Upper lobe of left lung (tissue), 6 donors: Measurements from ENCODE around the gene SUSD3. TPM values are rescaled to one million over a fixed set of nuclear protein-coding genes. Genes with fewer than 3 reads are reported as not detected.

ENCODE experiments used
- ATAC-seq, 2 donors: fragments of 200-7000 bp; cut with Tn5 transposase; one replicate each; pipeline ENCODE4 v1.9.1; 2022; ENCODE audit warnings: mild to moderate bottlenecking in 2 of 2, moderate library complexity in 2 of 2; ENCODE audit not compliant: low FRiP score in 2 of 2
- DNase-seq, 2 donors: peaks; one replicate each; pipeline ENCODE4 v3.0.0-alpha.2; 2019 to 2020
- H3K27ac ChIP-seq, 4 donors: fragments of 200-600 bp; sonication (generic); one replicate each; pipeline ENCODE4 v1.5.1; 2016 to 2019
- H3K27me3 ChIP-seq, 4 donors: fragments of 200-600 bp; sonication (generic); one replicate each; pipeline ENCODE4 v1.5.1; 2017 to 2019
- H3K36me3 ChIP-seq, 4 donors: fragments of 200-600 bp; sonication (generic); one replicate each; pipeline ENCODE4 v1.5.1; 2016 to 2019
- H3K4me1 ChIP-seq, 4 donors: fragments of 200-600 bp; sonication (generic); one replicate each; pipeline ENCODE4 v1.5.1; 2018 to 2019
- H3K4me3 ChIP-seq, 4 donors: fragments of 200-600 bp; sonication (generic); one replicate each; pipeline ENCODE4 v1.5.1; 2017 to 2019; ENCODE audit warnings: mild to moderate bottlenecking in 2 of 4, moderate library complexity in 1 of 4
- H3K9me3 ChIP-seq, 4 donors: fragments of 200-600 bp; sonication (generic); one replicate each; pipeline ENCODE4 v1.5.1; 2018 to 2019
- EP300 ChIP-seq, 4 donors: sonication (generic); formaldehyde crosslinking; IDR thresholded peaks; one replicate each; pipeline ENCODE4 v1.5.1; 2017; ENCODE audit warnings: antibody characterized with exemption in 4 of 4, control low read depth in 2 of 4
- POLR2A ChIP-seq, 4 donors: fragments of 450-650 bp; IDR thresholded peaks; one replicate each; pipeline ENCODE4 v1.5.1; 2016 to 2017; ENCODE audit warnings: antibody characterized with exemption in 4 of 4, mild to moderate bottlenecking in 2 of 4
- POLR2AphosphoS5 ChIP-seq, 2 donors: sonication (generic); formaldehyde crosslinking; IDR thresholded peaks; one replicate each; pipeline ENCODE4 v1.5.1; 2017; ENCODE audit warnings: antibody characterized with exemption in 2 of 2
- WGBS, 2 donors: methylation state at CpG; one replicate each; pipeline ENCODE4 v1.1.5; 2017 to 2018; 5-methylcytosine and 5-hydroxymethylcytosine counted together
- total RNA-seq, 6 donors: library from RNA; depleted of rRNA in 4 of 6; stranded (reverse); fragments of >200 nt in 4 of 6; gene quantifications; one replicate each; pipeline versions ENCODE4 v1.1.0 to v1.2.1, GENCODE V29; 2016 to 2021
- TF ChIP-seq, protein P1 (sequence below), 6 experiments: fragments of 450-650 bp in 4 of 6; fragments of 200-600 bp in 2 of 6; sonication (generic) in 2 of 6; IDR thresholded peaks; one replicate each; pipeline ENCODE4 v1.5.1; 2016 to 2019; ENCODE audit warnings: antibody characterized with exemption in 6 of 6
- donor health status: DM: no; HTN: no; CAD: no; lungs with moderate emphysema.
- donor health status: DM: no; HTN: yes; CAD: no; lungs with severe emphysema.

The SUSD3 gene
- total RNA-seq, 6 donors from 2014 or later = 3.9 to 17.8 (median 5.2) TPM

DNA sequence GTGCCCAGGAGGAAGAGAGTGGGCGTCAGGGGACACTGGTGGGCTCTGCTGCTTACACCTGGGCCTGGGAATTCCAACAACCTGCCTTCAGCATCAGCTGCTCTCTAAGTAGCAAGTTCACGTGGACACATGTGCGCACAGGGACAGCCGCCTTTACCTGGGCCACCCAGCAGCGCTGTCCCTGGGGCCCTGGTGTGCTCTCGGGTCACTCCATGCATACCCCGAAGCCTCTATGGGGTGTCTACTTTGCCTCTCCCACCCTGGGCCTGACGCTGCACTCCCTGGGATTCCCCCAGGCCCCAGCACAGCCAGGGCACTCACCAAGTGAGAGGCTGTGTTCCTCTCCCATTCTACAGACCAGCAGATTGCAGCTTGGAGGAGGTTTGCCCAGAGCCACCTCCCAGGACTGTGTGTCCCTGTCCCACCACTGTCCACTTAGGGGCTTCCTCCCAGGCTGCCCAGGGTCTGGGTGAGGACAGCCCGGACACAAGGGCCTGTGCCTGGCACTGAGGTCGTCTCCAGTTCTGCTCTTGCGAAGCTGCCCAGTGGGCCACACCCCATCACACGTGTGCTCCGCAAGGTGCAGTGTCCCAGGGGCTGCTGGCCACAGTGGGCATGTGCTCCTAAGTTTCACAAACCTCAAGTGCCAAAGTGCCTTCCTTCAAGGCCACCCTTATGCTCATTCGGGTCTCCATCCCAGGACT is 69.7 kb downstream of the SUSD3 start:
- peaks cover 70 to 75% (median 71%) of the 10 kb centered on the region in 4 donors for H3K4me1 ChIP-seq
- no peak for DNase-seq

DNA sequence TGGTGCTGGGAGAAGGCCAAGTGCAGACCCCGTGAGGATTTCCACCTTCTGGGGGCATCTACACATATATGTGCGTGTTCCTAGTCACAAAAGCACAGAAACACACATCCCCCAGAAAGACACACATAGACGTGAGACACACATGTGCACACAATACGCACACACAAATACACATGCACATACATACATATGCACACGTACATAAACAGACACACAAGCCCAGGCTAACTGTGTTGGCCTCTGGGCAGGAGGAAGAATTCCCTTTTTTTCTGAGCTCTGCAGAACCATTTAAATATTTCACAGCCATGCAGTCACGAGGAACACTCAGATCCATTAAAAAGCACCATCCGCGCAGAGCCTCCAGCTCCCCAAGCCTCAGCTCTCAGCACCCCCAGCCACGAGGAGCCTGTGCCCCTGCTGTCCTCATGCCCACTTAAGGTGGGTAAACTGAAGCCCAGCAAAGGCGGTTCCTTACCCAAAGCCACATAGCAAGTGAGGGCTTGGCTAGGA is 70.3 kb downstream of the SUSD3 start:
- TF ChIP-seq EP300 (IDR thresholded peaks at IDR 0.05) (no peak), POLR2A (IDR thresholded peaks at IDR 0.05) (no peak), POLR2AphosphoS5 (IDR thresholded peaks at IDR 0.05) (no peak)
- TF ChIP-seq, protein P1, sequence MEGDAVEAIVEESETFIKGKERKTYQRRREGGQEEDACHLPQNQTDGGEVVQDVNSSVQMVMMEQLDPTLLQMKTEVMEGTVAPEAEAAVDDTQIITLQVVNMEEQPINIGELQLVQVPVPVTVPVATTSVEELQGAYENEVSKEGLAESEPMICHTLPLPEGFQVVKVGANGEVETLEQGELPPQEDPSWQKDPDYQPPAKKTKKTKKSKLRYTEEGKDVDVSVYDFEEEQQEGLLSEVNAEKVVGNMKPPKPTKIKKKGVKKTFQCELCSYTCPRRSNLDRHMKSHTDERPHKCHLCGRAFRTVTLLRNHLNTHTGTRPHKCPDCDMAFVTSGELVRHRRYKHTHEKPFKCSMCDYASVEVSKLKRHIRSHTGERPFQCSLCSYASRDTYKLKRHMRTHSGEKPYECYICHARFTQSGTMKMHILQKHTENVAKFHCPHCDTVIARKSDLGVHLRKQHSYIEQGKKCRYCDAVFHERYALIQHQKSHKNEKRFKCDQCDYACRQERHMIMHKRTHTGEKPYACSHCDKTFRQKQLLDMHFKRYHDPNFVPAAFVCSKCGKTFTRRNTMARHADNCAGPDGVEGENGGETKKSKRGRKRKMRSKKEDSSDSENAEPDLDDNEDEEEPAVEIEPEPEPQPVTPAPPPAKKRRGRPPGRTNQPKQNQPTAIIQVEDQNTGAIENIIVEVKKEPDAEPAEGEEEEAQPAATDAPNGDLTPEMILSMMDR (IDR thresholded peaks at IDR 0.05) = no peak
- no peak overlapping the region for H3K4me3 ChIP-seq
- peaks cover 3 to 25% (median 17%) of the 10 kb centered on the region in 4 donors for H3K36me3 ChIP-seq
- H3K9me3 ChIP-seq = no peaks in the 10 kb centered on the region
- H3K27me3 ChIP-seq = no peaks in the 10 kb centered on the region
- DNase-seq (no peak), ATAC-seq (no peak)
- H3K4me1 ChIP-seq = peaks cover 71 to 80% (median 74%) of the 10 kb centered on the region in 4 donors
- WGBS, 2 donors = 88 to 93% methylated on average over 9 of the region's 10 CpGs
- peak overlapping the region; percentile 25 to 99 (median 87) for H3K27ac ChIP-seq

More for the DNA sequence above, 69.7 kb downstream of the SUSD3 start:
- no peaks in the 10 kb centered on the region for H3K9me3 ChIP-seq
- 86 to 87% methylated on average over 9 to 14 of the region's 14 CpGs for WGBS, 2 donors
- H3K27me3 ChIP-seq = no peaks in the 10 kb centered on the region
- TF ChIP-seq EP300 (IDR thresholded peaks at IDR 0.05) = no peak
- no peak for TF ChIP-seq POLR2AphosphoS5 (IDR thresholded peaks at IDR 0.05)
- TF ChIP-seq, protein P1 (IDR thresholded peaks at IDR 0.05) = no peak
- TF ChIP-seq POLR2A (IDR thresholded peaks at IDR 0.05) = no peak
- peak overlapping the region; percentile 63 to 99 (median 87) for H3K27ac ChIP-seq
- no peak overlapping the region for H3K4me3 ChIP-seq
- no peak for ATAC-seq
- H3K36me3 ChIP-seq = peaks cover 5 to 31% (median 23%) of the 10 kb centered on the region in 4 donors

DNA sequence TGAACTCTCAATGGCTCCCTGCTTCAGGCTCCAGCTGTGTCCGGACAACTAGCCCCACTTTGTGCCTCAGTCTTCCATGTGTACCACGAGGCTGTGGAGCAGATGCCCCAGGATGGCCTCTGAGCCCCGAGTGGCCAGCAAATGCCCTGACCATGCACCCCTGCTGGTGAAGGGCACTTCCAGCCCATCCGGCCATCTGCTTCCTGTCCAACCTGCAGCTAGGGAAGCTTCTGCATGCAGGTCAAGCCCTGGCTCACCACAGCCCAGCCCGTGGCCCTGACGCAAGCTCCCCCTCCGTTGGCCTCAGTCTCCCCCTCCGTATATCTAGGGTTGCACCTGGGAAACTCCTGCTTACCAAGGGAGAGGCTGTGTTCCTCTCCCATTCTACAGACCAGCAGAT is 70.8 kb downstream of the SUSD3 start:
- H3K4me1 ChIP-seq = peaks cover 71 to 80% (median 74%) of the 10 kb centered on the region in 4 donors
- DNase-seq (no peak), ATAC-seq (no peak)
- H3K4me3 ChIP-seq = no peak overlapping the region
- peak overlapping the region; percentile 25 to 99 (median 98) for H3K27ac ChIP-seq
- H3K36me3 ChIP-seq = peaks cover under 1 to 20% (median 12%) of the 10 kb centered on the region in 4 donors
- 59 to 79% methylated on average over 4 to 8 of the region's 8 CpGs for WGBS, 2 donors
- TF ChIP-seq EP300 (IDR thresholded peaks at IDR 0.05) = no peak
- TF ChIP-seq, protein P1 (IDR thresholded peaks at IDR 0.05) = no peak
- TF ChIP-seq POLR2AphosphoS5 (IDR thresholded peaks at IDR 0.05) = peak; percentile 8 to 47
- H3K9me3 ChIP-seq = no peaks in the 10 kb centered on the region
- no peaks in the 10 kb centered on the region for H3K27me3 ChIP-seq

DNA sequence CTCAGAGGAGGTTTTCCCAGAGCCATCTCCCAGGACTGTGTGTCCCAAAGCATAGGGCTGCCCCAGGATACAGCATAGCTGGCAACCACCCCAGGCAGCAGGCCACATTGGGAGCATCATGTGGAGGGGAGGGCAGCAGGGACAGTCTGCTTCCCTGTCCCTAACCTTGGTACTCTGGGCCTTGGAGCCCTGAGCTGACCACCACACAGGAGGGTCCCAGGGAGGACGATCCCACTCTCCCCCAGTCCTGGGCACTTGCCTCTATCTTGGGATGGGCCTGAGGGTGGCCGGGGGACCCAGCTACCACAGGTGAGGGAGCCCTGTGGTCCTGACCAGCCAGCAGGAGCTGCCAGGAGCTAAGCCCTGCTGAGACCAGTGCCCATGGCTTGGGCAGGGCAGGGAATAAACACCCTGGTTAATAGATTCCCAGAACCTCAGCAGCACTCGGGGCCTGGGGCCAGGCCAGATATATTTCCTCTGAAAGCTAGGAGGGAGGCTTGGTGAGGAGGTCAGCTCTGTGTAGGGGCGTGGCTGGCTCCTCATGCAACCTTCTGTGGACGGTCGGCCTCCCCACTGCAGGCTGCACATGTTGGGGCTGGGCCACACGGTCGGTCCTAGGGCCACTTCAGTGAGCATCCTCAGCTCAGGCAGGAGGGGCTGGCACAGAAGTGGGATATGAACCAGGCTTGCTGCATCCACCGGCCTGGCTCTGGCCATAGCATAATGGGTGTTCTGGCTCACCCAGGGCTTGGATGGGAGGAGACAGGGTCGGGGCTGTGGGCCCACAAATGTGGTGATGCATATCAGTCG is 71.4 kb downstream of the SUSD3 start:
- no peak for DNase-seq
- no peak for ATAC-seq
- peak overlapping the region; percentile 93 to 99 (median 98) for H3K27ac ChIP-seq
- TF ChIP-seq POLR2AphosphoS5 (IDR thresholded peaks at IDR 0.05) (no peak), POLR2A (IDR thresholded peaks at IDR 0.05) (no peak), EP300 (IDR thresholded peaks at IDR 0.05) (no peak)
- TF ChIP-seq, protein P1 (IDR thresholded peaks at IDR 0.05) = no peak
- peaks cover 77 to 85% (median 78%) of the 10 kb centered on the region in 4 donors for H3K4me1 ChIP-seq
- H3K36me3 ChIP-seq = peaks cover 0 to 14% (median 6%) of the 10 kb centered on the region in 4 donors
- 72 to 94% methylated on average over 4 to 9 of the region's 11 CpGs for WGBS, 2 donors
- H3K9me3 ChIP-seq = no peaks in the 10 kb centered on the region
- no peaks in the 10 kb centered on the region for H3K27me3 ChIP-seq
- no peak overlapping the region for H3K4me3 ChIP-seq
